Skeletal muscle tissue (tissue), 4 donors: ENCODE results near the gene CMIP. TPM values are rescaled to one million over a fixed set of nuclear protein-coding genes. Genes with fewer than 3 reads are reported as not detected.

Source experiments
- H3K27ac ChIP-seq: one replicate; pipeline ENCODE4 v1.7.0; 2013; ENCODE audit warnings: mild to moderate bottlenecking, low read depth, low read length, inconsistent platforms
- H3K27me3 ChIP-seq, 3 donors: one replicate each; pipeline ENCODE4 v1.7.0; 2013; ENCODE audit warnings: low read length in 3 of 3; ENCODE audit not compliant: control insufficient read depth in 3 of 3, insufficient read depth in 3 of 3
- H3K36me3 ChIP-seq, 3 donors: one replicate each; pipeline ENCODE4 v1.7.0; 2013; ENCODE audit warnings: low read length in 3 of 3; ENCODE audit not compliant: control insufficient read depth in 3 of 3, insufficient read depth in 3 of 3
- H3K4me1 ChIP-seq, 3 donors: one replicate each; pipeline ENCODE4 v1.7.0; 2013; ENCODE audit warnings: low read length in 3 of 3, mild to moderate bottlenecking in 3 of 3; ENCODE audit not compliant: control insufficient read depth in 3 of 3, insufficient read depth in 3 of 3
- H3K4me3 ChIP-seq, 3 donors: one replicate each; pipeline ENCODE4 v1.7.0; 2013; ENCODE audit warnings: low read length in 3 of 3
- H3K9ac ChIP-seq, 3 donors: one replicate each; pipeline ENCODE4 v1.7.0; 2013; ENCODE audit warnings: low read length in 3 of 3, mild to moderate bottlenecking in 3 of 3, moderate library complexity in 2 of 3, low read depth in 1 of 3
- H3K9me3 ChIP-seq, 3 donors: one replicate each; pipeline ENCODE4 v1.7.0; 2013; ENCODE audit warnings: low read length in 3 of 3; ENCODE audit not compliant: control insufficient read depth in 3 of 3
- total RNA-seq: library from RNA; depleted of rRNA; stranded (reverse); fragments of >200 nt; gene quantifications from one replicate; pipeline ENCODE4 v1.2.3, GENCODE V29; 2014
- donor health status: Osteomylitis.

CMIP gene
- total RNA-seq, 1 donor from 2014 or later = 6.8 TPM

GRCh38 chr16:81589975-81590650, 145.5 kb downstream of the CMIP start:
- no peaks in the 10 kb centered on the region for H3K9me3 ChIP-seq
- H3K9ac ChIP-seq = no peak overlapping the region
- H3K4me3 ChIP-seq = no peak overlapping the region
- H3K27me3 ChIP-seq = no peaks in the 10 kb centered on the region
- no peak overlapping the region for H3K27ac ChIP-seq
- H3K4me1 ChIP-seq = peaks cover 0 to 4% (median 0%) of the 10 kb centered on the region in 3 donors
- no peaks in the 10 kb centered on the region for H3K36me3 ChIP-seq

GRCh38 chr16:81590714-81591544, 146.3 kb downstream of the CMIP start:
- no peaks in the 10 kb centered on the region for H3K9me3 ChIP-seq
- H3K9ac ChIP-seq = no peak overlapping the region

GRCh38 chr16:81591545-81591870, 146.9 kb downstream of the CMIP start:
- H3K27ac ChIP-seq = no peak overlapping the region
- H3K4me1 ChIP-seq = peaks cover 0 to 4% (median 0%) of the 10 kb centered on the region in 3 donors
- no peaks in the 10 kb centered on the region for H3K9me3 ChIP-seq
- H3K36me3 ChIP-seq = no peaks in the 10 kb centered on the region
- no peak overlapping the region for H3K4me3 ChIP-seq
- H3K9ac ChIP-seq = no peak overlapping the region
- no peaks in the 10 kb centered on the region for H3K27me3 ChIP-seq

More at GRCh38 chr16:81590714-81591544, 146.3 kb downstream of the CMIP start:
- H3K4me3 ChIP-seq = no peak overlapping the region
- peaks cover 0 to 4% (median 0%) of the 10 kb centered on the region in 3 donors for H3K4me1 ChIP-seq
- H3K36me3 ChIP-seq = no peaks in the 10 kb centered on the region
- no peaks in the 10 kb centered on the region for H3K27me3 ChIP-seq
- H3K27ac ChIP-seq = no peak overlapping the region

- Histone ChIP-seq H3K27me3 (no peaks in the 10 kb centered on the region), H3K4me1 (peaks cover 0 to 4% (median 0%) of the 10 kb centered on the region in 3 donors), H3K9me3 (no peaks in the 10 kb centered on the region), H3K27ac (no peak overlapping the region), H3K36me3 (no peaks in the 10 kb centered on the region), H3K4me3 (no peak overlapping the region), H3K9ac (no peak overlapping the region)
Observed at GRCh38 chr16:81592353-81592866, 147.8 kb downstream of the CMIP start.

GRCh38 chr16:81593481-81593880, 148.9 kb downstream of the CMIP start:
- Histone ChIP-seq H3K9ac (no peak overlapping the region), H3K9me3 (no peaks in the 10 kb centered on the region), H3K4me3 (no peak overlapping the region), H3K36me3 (no peaks in the 10 kb centered on the region), H3K4me1 (peaks cover 0 to 4% (median 0%) of the 10 kb centered on the region in 3 donors), H3K27ac (no peak overlapping the region), H3K27me3 (no peaks in the 10 kb centered on the region)

GRCh38 chr16:81595629-81596292, 151.2 kb downstream of the CMIP start:
- peaks cover 0 to under 1% (median 0%) of the 10 kb centered on the region in 3 donors for H3K27me3 ChIP-seq
- no peak overlapping the region for H3K9ac ChIP-seq
- H3K27ac ChIP-seq = no peak overlapping the region
- no peak overlapping the region for H3K4me3 ChIP-seq
- peaks cover 0 to 5% (median under 1%) of the 10 kb centered on the region in 3 donors for H3K4me1 ChIP-seq
- H3K36me3 ChIP-seq = no peaks in the 10 kb centered on the region
- no peaks in the 10 kb centered on the region for H3K9me3 ChIP-seq

GRCh38 chr16:81597079-81597658, 152.6 kb downstream of the CMIP start:
- no peak overlapping the region for H3K27ac ChIP-seq
- peaks cover 0 to 2% (median 0%) of the 10 kb centered on the region in 3 donors for H3K27me3 ChIP-seq
- no peak overlapping the region for H3K4me3 ChIP-seq
- H3K9me3 ChIP-seq = no peaks in the 10 kb centered on the region
- no peak overlapping the region for H3K9ac ChIP-seq
- no peaks in the 10 kb centered on the region for H3K36me3 ChIP-seq
- H3K4me1 ChIP-seq = peaks cover 6 to 13% (median 9%) of the 10 kb centered on the region in 3 donors

- peaks cover 6 to 13% (median 9%) of the 10 kb centered on the region in 3 donors for H3K4me1 ChIP-seq
Observed at GRCh38 chr16:81598083-81598482, 153.5 kb downstream of the CMIP start.

GRCh38 chr16:81599034-81599744, 154.6 kb downstream of the CMIP start:
- H3K27me3 ChIP-seq = peaks cover 0 to 2% (median 0%) of the 10 kb centered on the region in 3 donors
- no peak overlapping the region for H3K4me3 ChIP-seq
- H3K36me3 ChIP-seq = no peaks in the 10 kb centered on the region
- H3K4me1 ChIP-seq = peaks cover 6 to 13% (median 9%) of the 10 kb centered on the region in 3 donors
- H3K9me3 ChIP-seq = no peaks in the 10 kb centered on the region
- H3K27ac ChIP-seq = no peak overlapping the region
- no peak overlapping the region for H3K9ac ChIP-seq

More at GRCh38 chr16:81598083-81598482, 153.5 kb downstream of the CMIP start:
- Histone ChIP-seq H3K27ac (no peak overlapping the region), H3K9me3 (no peaks in the 10 kb centered on the region), H3K36me3 (no peaks in the 10 kb centered on the region), H3K4me3 (no peak overlapping the region), H3K9ac (no peak overlapping the region), H3K27me3 (peaks cover 0 to 2% (median 0%) of the 10 kb centered on the region in 3 donors)
